SK-MEL-5 (cell line): Measurements from ENCODE around the gene AMIGO2. TPM values are rescaled to one million over a fixed set of nuclear protein-coding genes. Genes with fewer than 3 reads are reported as not detected.
"Not testable (repeated sequence)": the region's sequence is repeated elsewhere in the genome, so short reads cannot be mapped to it uniquely, and the experiment has no call there.

Experiments used
- DNase-seq: peaks from one replicate; pipeline ENCODE4 v3.0.0-alpha.2; 2016; ENCODE audit warnings: low read depth, low spot score
- in situ Hi-C: cut with HindIII; loops from 2 replicates; pipeline ENCODE4 v1.10.0; 2016; ENCODE audit warnings: low sequenced_read_pairs, high pct_unique_total_duplicates, low pct_unique_long_range_greater_than_20kb
- total RNA-seq: library from RNA; depleted of rRNA; stranded (reverse); fragments of >200 nt; shearing (Covaris generic); gene quantifications from 2 replicates; pipeline ENCODE4 v1.2.3, GENCODE V29; 2014

Gene AMIGO2
- total RNA-seq, 1 experiment from 2014 or later, result 14.8 TPM

DNA sequence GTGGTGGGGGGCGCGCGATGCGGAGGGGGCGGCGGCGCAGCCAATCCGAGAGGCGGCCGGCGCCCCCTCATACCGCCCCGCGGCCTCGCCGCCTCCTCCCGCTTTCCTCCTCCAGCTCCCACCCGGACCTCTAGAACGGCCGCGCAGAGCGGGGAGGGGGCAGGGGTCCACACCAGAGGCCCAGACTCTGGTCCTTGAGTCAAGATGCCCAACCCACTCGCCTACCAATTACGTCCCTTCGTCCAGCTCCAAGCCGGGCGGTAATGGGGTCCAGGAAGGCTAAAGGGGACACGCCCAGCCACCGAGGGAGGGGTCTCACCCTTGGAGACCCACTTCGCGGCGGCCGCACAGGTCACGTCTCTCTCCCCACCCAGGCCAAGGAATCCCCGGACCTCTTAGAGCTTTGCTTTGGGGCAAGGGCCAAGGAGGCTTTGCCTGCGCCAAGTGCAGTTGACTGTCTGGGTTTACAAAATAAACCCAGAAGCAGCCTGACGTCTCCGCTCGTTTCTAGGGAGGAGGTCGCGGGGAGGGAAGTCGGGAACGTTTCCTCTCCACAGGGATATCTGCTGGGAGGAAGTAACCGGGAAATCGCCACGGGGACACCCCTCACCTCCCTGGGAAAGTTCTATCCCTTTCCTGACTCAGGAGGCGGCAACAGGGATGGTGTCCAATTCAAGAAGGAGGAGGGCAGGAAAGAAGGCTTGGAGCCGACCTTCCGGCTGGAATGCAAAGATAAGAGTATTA lies 394 bp upstream of the AMIGO2 start:
- no peak for DNase-seq
- in situ Hi-C loops, result no loop called here

DNA sequence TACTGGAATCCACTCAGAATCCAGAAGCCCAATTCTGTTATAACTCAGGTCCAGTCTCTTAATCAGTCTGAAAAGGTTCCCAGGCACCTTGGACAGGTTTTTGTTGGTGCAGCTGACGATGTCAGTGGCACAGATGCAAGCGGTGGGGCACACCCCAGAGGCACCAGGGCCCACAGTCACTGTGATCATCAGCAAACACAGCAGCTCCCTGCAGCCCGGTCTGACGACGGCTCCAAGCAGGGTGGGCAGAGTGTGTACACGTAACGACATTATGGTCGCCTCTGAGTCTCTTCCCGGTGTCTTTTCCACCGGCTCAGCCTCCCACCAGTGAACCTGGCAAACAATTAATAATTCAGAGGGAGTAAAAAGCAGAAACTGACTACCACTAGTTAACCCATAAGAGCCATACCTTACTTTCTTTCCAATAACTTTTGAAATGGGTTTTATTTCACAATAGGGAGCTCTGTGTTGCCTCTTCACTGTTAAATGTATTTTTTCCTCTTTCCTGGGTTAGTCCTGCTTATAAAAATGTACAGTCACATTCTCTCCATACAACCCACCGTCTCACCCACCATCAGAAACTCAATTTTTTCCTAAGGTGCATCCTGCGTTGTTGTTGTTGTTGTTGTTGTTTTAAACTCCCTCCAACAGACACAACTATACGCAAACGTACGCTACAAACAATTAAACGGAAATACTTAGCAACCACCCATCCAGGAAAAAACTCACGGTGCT lies 859 bp downstream of the AMIGO2 start:
- in situ Hi-C loops, result no loop called here

DNA sequence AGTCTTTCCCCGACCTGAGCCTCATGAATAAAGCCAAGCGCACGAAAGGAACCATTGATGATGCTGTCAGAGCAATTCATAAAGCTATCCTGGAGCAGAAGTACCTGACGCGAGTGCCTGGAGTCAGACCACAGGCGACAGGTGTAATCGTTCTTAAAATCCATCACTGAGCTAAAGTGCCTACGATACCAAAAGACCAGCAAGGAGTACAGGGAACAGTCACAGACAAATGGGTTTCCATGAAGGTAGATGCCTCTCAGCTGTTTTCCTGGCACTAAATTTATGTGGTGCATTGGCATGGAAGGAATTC lies 1.7 kb downstream of the AMIGO2 start:
- in situ Hi-C loops, result no loop called here
- DNase-seq, result no peak

More for the DNA sequence above, 859 bp downstream of the AMIGO2 start:
- no peak for DNase-seq

DNA sequence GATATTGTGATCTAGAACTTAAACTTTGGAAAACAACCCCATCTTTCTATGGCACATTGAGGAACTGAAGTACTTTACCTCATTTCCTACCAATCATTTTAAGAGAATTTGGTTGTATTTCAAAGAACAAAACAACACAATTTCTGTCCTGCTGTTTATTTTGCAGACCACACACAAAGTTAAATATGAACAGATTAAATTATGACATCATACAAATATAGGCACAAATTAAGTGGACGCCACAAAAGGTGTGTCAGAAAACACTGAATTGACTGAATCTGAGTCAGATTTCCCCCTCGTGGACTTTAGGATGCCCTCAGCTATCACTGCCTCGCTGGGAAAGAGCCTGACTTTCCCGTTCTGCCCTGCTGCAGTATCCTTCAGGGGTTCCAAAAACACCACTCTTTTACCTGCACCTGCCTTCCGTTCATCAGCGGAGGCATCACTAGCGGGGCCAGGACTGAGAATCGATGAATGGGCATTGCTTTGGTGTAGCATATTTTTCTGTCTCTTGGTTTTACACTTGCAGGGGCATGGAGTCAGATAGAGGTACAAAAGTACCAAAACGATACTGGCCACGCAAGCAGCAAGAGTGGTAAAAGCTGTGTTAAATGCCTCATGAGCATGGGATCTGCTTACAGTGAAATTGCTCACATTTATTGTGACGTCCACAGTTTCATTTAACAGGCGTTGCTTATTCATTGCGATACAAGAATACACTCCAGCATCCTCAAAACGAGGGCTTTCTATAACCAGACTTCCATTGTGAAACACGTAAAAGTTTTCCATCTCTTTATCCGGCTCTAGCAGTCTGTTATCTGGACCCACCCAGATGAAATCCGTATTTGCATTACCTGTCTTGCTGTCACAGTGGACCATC lies 2.3 kb downstream of the AMIGO2 start:
- DNase-seq, result no peak
- in situ Hi-C loops, result no loop called here

DNA sequence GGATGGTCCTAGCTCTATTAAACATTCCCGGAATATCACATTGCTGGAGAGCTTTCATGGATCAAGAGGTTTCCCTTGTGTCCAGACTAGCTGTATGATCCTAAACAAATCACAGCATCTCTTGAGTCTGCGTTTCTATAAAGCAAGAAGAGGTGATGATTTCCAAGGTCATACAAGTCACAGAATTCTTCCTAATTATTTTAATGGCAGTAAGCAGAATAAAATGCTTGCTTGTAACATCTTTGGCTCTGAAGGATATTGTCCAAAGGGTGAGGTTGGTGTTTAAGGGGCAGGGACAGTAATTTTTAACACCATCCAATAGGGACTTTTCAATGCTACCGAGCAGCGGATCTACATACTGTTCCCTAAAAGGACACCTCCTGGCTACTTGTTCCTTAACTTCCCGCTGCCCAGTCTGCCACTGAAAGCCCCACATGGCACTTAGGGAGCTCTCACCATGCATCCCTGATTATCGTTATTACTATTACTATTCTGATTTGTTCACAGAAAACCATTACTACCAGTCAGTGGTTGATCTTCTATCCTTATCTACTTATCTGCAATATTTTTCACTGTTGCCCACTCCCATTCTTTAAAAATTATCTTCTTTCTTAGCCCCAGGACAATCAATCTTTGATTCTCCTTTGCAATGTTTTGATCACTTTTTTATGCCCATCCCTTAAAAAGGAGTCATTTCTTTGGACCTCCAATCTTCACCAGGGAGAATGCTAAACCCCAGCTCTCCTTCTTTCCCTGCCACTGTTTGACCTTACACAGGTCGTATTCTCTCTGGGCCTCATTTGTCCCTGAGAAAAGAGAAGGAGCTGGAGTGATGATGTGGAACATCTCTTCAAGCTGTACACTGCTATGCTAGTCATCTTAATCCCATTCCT lies 4.3 kb downstream of the AMIGO2 start:
- no peak for DNase-seq
- in situ Hi-C loops, result no loop called here

DNA sequence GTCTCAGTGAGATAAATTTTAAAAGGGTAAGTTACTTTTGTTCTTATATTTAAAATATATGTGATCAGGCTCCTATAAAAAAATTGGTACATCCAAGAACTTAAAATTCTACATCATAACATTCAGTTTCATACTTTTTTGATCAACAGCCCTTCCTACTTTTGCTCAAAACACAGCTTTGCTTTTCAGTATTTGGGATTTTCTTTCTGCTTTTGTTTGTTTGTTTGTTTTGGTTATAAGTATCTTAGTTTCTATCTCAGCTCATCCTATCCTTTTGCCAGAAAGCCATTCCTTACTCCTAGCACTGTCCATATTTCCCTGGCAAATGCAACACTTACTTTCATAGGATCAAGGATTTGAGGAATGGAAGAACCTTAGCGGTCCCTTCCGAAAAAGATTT lies 5.0 kb downstream of the AMIGO2 start:
- no peak for DNase-seq
- in situ Hi-C loops, result no loop called here

DNA sequence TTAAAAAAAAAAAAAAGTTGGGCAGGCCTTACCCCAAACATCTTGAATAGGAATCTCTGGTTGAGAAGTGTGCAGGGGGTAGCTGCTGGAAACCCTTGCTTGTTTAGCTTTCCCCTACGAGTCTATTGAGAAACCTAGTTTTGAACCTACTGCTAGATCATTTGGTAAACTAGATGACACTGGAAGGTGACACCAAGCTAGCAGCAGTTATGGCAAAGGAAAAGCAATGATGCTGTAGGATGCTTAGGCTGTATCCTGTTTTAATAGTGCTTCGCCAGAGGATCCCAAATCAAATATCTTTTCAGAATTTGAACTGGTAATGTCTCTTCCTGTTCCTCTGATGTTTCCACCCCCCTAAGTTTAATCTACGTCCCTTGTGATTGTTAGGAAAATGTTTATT lies 5.8 kb downstream of the AMIGO2 start:
- in situ Hi-C loops, result no loop called here
- DNase-seq, result no peak

DNA sequence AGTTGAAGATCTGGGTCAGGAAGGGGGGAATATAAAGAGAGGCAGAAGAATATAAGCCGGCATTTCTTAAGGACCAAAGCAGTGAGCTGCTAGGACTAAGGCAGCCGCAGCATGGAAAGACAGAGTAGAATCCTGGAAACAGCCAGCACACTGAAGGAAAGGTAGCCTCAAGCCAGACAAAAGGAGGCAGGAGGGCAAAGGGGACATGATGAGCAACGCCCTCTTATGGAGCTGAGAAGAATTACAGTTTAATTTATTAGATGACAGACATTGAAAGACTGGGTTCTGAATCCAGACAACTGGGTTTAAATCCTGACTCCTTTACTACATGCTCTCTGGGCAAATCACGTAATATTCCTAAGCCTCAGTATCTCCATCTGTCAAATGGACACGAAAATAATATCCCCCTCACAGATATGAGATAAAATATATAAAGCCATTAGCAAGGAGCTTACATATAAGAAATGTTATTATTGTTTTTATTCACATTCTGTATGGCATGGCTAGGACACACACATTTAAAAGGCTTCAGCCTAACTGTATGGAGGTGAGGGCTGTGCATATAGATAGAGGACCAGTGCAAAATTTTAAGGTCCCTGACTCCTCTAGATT lies 8.4 kb downstream of the AMIGO2 start:
- DNase-seq, result peak; percentile 62
- in situ Hi-C loops, result no loop called here

DNA sequence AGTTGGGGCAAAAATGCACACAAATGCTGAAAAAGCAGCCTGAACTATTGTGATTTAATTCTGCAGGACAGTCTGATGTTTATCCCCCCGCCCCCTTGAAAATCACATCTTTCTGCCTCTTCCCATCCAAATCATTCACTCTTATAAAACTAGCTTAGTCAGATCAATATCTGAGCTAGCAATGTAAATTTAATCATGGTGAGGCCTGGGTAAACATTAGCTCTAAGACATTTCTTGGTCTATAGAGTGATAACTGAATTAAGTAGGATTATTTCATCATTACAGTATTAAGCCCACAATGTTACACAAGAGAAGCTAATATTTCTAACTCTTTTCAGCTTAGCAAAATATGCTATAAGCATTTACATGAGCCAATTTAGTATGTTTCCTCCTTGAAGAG lies 9.4 kb downstream of the AMIGO2 start:
- in situ Hi-C loops, result no loop called here
- DNase-seq, result no peak

DNA sequence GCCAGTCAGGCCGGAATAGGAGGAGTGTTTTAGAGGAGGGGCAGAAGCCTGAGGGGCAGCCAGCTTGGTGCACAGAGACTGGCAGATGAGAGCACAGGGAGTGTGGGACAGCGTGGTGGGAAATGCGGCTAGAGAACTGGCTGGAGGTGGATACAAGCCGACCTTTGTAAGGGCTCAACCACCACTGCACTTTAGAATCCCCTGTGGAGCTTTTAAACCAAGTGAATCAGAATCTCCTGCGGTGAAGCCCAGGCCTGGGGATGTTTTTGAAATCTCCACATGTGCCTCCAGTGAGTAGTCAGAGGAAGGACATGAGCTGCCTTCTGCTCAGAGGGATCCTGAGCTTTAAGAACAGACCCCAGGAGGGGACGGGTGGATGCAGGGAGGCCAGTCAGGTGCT lies 11.2 kb downstream of the AMIGO2 start:
- peak; percentile 95 for DNase-seq
- in situ Hi-C loops, result no loop called here

DNA sequence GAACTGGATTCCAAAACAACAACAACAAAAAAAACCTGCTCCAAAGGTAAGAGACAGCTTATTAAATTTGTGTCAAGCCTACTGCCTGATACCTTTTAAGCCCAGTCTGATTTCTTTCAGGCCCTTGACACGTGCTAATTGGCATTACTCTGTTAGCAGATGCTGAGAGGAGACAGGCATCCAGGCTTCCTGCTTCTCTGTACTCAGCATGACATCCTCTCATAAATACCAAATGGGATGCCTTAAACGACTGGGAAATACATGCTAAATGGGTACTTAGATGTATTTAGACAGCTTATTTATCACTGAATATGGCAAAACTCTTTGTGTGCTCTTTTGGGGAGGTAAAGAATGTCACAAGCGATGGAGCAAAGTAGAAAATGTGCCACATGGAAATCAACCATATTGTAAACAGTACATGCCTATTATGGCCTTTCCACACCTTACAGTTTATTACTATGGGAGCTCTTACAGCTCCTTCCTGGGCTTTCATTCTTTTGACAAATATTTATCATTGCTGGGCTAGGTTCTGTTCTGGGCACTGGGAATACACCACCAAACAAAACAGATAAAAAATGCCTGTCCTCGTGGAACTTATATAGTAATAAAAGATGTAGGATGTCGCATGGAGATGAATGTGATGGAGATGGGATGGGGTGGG lies 11.9 kb downstream of the AMIGO2 start:
- DNase-seq, result no peak
- in situ Hi-C loops, result no loop called here

DNA sequence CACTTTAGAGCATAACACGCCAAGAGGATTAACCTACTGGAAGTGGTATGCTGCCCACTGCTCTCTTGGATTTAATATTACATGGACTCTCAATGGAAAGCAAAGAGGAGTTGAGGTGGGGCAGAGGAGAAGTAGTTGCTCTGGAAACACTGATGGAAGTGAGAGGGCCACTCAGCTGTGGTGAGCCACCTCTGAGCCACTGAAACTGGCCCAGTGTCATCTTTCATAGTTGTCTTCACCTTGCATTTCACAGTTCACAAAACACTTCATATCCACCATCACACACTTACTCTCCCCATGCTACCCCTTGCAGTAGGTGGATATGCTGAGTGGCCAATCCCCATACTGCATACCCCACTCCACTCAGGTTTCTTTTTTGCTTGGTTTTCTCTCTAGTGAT lies 12.6 kb downstream of the AMIGO2 start:
- no peak for DNase-seq
- in situ Hi-C loops, result no loop called here

DNA sequence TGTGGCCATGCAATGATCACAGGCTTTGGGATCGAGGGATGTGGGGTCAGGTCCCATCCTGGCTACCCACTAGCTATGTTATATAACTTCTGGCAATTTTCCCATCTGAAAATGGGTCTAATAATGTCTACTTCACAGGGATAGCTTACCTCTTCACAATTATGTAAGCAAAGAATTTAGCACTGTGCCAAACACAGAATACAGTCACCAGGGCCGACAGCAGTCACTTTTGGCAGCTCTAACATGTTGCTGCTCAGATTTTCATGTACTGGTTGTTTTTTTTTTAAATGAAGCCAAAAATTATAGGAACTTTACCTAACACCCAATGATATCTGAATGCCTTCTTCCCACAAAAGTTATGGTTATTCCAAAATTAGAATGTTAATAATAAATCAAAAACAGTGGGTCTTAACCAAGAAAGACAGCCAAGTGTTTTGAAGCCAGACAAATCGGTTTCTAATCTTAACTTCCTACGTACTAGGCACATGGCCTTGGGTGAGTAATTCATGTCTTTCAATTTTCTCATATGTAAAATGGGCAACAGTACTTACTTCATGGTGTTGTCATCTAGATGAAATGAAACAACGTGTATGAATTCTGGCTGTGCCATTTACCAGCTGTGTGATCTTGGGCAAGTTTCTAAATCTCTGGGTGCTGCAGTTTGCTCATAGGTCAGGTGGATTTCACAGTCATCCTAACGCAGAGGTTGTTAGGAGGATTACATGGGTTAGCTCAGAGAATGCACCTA lies 13.3 kb downstream of the AMIGO2 start:
- in situ Hi-C loops, result no loop called here
- no peak for DNase-seq

DNA sequence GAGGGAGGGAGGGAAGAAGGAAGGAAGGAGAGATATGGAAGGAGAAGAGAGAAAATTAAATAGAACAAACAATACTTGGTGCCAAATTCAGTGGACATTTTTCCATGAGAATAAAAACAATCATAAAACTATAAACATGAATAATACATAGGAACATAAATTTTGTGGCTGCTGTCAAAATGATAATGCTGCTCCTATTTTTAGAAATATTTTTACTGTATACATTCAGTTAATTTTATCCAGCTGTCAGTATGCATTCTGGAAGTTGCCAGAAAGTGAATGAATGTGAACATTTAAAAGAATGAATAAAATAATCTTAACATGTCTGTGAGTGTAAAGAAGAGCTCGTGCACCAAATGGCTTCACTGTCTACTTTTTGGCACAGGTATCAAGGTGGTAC lies 14.2 kb downstream of the AMIGO2 start:
- in situ Hi-C loops, result no loop called here

DNA sequence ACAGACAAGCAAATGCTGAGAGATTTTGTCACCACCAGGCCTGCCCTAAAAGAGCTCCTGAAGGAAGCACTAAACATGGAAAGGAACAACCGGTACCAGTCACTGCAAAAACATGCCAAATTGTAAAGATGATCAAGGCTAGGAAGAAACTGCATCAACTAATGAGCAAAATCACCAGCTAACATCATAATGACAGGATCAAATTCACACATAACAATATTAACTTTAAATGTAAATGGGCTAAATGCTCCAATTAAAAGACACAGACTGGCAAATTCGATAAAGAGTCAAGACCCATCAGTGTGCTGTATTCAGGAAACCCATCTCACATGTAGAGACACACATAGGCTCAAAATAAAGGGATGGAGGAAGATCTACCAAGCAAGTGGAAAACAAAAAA lies 21.1 kb downstream of the AMIGO2 start:
- DNase-seq, in situ Hi-C loops: not testable (repeated sequence)

More for the DNA sequence above, 14.2 kb downstream of the AMIGO2 start:
- no peak for DNase-seq

DNA sequence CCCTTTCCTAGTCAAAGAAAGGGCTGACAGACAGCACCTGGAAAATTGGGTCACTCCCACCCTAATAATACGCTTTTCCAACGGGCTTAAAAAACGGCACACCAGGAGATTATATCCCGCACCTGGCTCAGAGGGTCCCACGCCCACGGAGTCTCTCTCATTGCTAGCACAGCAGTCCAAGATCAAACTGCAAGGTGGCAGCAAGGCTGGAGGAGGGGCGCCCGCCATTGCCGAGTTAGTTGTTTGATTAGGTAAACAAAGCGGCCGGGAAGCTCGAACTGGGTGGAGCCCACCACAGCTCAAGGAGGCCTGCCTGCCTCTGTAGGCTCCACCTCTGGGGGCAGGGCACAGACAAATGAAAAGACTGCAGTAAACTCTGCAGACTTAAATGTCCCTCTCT lies 22.8 kb downstream of the AMIGO2 start:
- in situ Hi-C loops, DNase-seq: not testable (repeated sequence)
